ENCODE data around the gene SAMD11.

Gene SAMD11

GRCh38 chr1:961132-961669 lies 37.5 kb downstream of the SAMD11 start:
- Histone ChIP-seq H3K4me1 (ENCODE audit: control insufficient read depth, insufficient read depth, low read length) (peaks cover 34% of the 10 kb centered on the region), H3K9ac (ENCODE audit: low read length in 2 of 2) (no peak overlapping the region), H3K4me3 (ENCODE audit: low read length in 2 of 2) (peak overlapping the region in 1 of 2 donors; percentile 74), H3K27me3 (ENCODE audit: control insufficient read depth in 1 of 2, insufficient read depth in 2 of 2, low read length in 2 of 2) (no peaks in the 10 kb centered on the region), H3K27ac (ENCODE audit: low read length) (no peak overlapping the region), H3K36me3 (ENCODE audit: control insufficient read depth in 2 of 2, insufficient read depth in 2 of 2, low read length in 2 of 2) (peaks cover 2 to 6% of the 10 kb centered on the region in 2 donors), H3K9me3 (ENCODE audit: control insufficient read depth in 2 of 2, low read length in 2 of 2) (no peaks in the 10 kb centered on the region)

DNA sequence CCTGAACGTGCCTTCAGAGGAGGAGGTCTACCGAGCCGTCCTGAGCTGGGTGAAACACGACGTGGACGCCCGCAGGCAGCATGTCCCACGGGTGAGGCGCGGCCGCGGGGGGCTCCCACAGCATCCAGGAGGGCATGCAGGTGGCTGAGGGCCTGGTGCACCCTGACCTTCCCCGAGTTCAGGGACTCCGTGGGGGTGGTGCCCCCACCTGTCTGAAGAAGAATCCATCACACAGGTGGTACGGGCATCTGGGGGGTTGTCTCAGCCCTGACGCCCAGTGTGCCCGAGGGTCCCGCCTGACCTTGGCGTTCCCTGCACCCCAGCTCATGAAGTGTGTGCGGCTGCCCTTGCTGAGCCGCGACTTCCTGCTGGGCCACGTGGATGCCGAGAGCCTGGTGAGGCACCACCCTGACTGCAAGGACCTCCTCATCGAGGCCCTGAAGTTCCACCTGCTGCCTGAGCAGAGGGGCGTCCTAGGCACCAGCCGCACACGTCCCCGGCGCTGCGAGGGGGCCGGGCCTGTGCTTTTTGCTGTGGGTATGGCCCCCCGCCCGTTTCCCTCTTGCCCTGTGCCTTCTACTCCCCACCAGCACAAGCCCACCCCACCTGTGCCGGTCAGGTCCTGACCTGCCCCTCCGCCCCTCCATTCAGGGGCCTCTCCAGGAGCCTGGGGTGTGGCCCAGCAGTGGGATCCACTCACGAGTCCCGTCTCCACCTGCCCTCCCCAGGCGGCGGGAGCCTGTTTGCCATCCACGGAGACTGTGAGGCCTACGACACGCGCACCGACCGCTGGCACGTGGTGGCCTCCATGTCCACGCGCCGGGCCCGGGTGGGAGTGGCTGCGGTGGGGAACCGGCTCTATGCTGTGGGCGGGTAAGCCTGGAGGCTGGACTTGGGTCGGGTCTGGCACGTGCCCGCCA lies 38.9 kb downstream of the SAMD11 start:
- Histone ChIP-seq H3K4me3 (ENCODE audit: low read length in 2 of 2) (no peak overlapping the region), H3K4me1 (ENCODE audit: control insufficient read depth, insufficient read depth, low read length) (peaks cover 40% of the 10 kb centered on the region), H3K27me3 (ENCODE audit: control insufficient read depth in 1 of 2, insufficient read depth in 2 of 2, low read length in 2 of 2) (peaks cover 1 to 4% of the 10 kb centered on the region in 2 donors), H3K36me3 (ENCODE audit: control insufficient read depth in 2 of 2, insufficient read depth in 2 of 2, low read length in 2 of 2) (no peaks in the 10 kb centered on the region), H3K9me3 (ENCODE audit: control insufficient read depth in 2 of 2, low read length in 2 of 2) (no peaks in the 10 kb centered on the region), H3K27ac (ENCODE audit: low read length) (no peak overlapping the region), H3K9ac (ENCODE audit: low read length in 2 of 2) (no peak overlapping the region)

- no peak overlapping the region for H3K27ac ChIP-seq (ENCODE audit: low read length)
- H3K4me1 ChIP-seq (ENCODE audit: control insufficient read depth, insufficient read depth, low read length): peaks cover 33% of the 10 kb centered on the region
- H3K9ac ChIP-seq (ENCODE audit: low read length in 2 of 2): no peak overlapping the region
- no peaks in the 10 kb centered on the region for H3K36me3 ChIP-seq (ENCODE audit: control insufficient read depth in 2 of 2, insufficient read depth in 2 of 2, low read length in 2 of 2)
- H3K27me3 ChIP-seq (ENCODE audit: control insufficient read depth in 1 of 2, insufficient read depth in 2 of 2, low read length in 2 of 2): peaks cover 7 to 10% of the 10 kb centered on the region in 2 donors
- H3K9me3 ChIP-seq (ENCODE audit: control insufficient read depth in 2 of 2, low read length in 2 of 2): no peaks in the 10 kb centered on the region
- H3K4me3 ChIP-seq (ENCODE audit: low read length in 2 of 2): no peak overlapping the region
These were observed 39.6 kb downstream of the SAMD11 start for GRCh38 chr1:963301-963651.

DNA sequence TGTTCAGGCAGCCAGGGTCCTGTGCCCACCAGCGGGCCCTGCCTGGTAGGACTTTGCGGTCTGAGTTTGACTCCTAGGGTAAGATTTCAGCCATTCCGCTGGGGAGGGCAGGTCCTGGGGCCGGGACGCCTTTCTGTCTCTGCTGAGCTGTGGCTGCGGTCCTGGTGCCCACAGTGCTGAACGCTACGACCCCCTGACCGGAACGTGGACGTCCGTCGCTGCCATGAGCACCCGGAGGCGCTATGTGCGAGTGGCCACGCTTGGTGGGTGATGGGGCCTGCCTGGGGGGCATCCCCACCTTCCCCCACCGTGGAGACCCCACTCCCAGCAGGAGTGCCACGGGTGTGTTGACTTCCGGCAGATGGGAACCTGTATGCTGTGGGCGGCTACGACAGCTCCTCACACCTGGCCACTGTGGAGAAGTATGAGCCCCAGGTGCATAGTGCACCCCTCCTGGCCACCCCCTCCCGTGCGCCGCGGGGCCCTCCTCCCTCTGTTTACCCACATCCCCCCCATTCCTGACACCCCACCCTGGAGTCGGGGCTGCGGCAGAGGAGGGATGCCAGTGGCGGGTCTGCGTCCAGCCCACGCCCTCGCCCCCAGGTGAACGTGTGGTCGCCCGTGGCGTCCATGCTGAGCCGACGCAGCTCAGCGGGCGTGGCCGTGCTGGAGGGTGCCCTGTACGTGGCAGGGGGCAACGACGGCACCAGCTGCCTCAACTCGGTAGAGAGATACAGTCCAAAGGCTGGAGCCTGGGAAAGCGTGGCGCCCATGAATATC lies 40.2 kb downstream of the SAMD11 start:
- H3K27ac ChIP-seq (ENCODE audit: low read length): no peak overlapping the region
- H3K27me3 ChIP-seq (ENCODE audit: control insufficient read depth in 1 of 2, insufficient read depth in 2 of 2, low read length in 2 of 2): peaks cover 14 to 17% of the 10 kb centered on the region in 2 donors
- no peak overlapping the region for H3K9ac ChIP-seq (ENCODE audit: low read length in 2 of 2)
- H3K36me3 ChIP-seq (ENCODE audit: control insufficient read depth in 2 of 2, insufficient read depth in 2 of 2, low read length in 2 of 2): no peaks in the 10 kb centered on the region
- H3K4me3 ChIP-seq (ENCODE audit: low read length in 2 of 2): no peak overlapping the region
- peaks cover 29% of the 10 kb centered on the region for H3K4me1 ChIP-seq (ENCODE audit: control insufficient read depth, insufficient read depth, low read length)
- H3K9me3 ChIP-seq (ENCODE audit: control insufficient read depth in 2 of 2, low read length in 2 of 2): no peaks in the 10 kb centered on the region

- H3K36me3 ChIP-seq (ENCODE audit: control insufficient read depth in 2 of 2, insufficient read depth in 2 of 2, low read length in 2 of 2): no peaks in the 10 kb centered on the region
These were observed 41.2 kb downstream of the SAMD11 start for GRCh38 chr1:964691-965525.

GRCh38 chr1:965526-966134 lies 41.9 kb downstream of the SAMD11 start:
- Histone ChIP-seq H3K9ac (ENCODE audit: low read length in 2 of 2) (no peak overlapping the region), H3K36me3 (ENCODE audit: control insufficient read depth in 2 of 2, insufficient read depth in 2 of 2, low read length in 2 of 2) (no peaks in the 10 kb centered on the region), H3K27me3 (ENCODE audit: control insufficient read depth in 1 of 2, insufficient read depth in 2 of 2, low read length in 2 of 2) (peaks cover 22 to 31% of the 10 kb centered on the region in 2 donors), H3K9me3 (ENCODE audit: control insufficient read depth in 2 of 2, low read length in 2 of 2) (no peaks in the 10 kb centered on the region), H3K4me1 (ENCODE audit: control insufficient read depth, insufficient read depth, low read length) (peaks cover 24% of the 10 kb centered on the region), H3K4me3 (ENCODE audit: low read length in 2 of 2) (no peak overlapping the region), H3K27ac (ENCODE audit: low read length) (no peak overlapping the region)

More at GRCh38 chr1:964691-965525, 41.2 kb downstream of the SAMD11 start:
- peaks cover 15 to 25% of the 10 kb centered on the region in 2 donors for H3K27me3 ChIP-seq (ENCODE audit: control insufficient read depth in 1 of 2, insufficient read depth in 2 of 2, low read length in 2 of 2)
- no peak overlapping the region for H3K9ac ChIP-seq (ENCODE audit: low read length in 2 of 2)
- H3K4me1 ChIP-seq (ENCODE audit: control insufficient read depth, insufficient read depth, low read length): peaks cover 24% of the 10 kb centered on the region
- H3K4me3 ChIP-seq (ENCODE audit: low read length in 2 of 2): no peak overlapping the region
- H3K9me3 ChIP-seq (ENCODE audit: control insufficient read depth in 2 of 2, low read length in 2 of 2): no peaks in the 10 kb centered on the region
- H3K27ac ChIP-seq (ENCODE audit: low read length): no peak overlapping the region

GRCh38 chr1:966135-966703 lies 42.5 kb downstream of the SAMD11 start, which contains the start of gene PLEKHN1:
TSS of gene PLEKHN1 (plus strand) at chr1:966482. CDS start at chr1:966532, 50 bp downstream.
- peak within 1 kb of the TSS; percentile 53 to 60 for H3K9ac ChIP-seq (ENCODE audit: low read length in 2 of 2)
- peaks cover 26 to 33% of the 10 kb centered on the region in 2 donors for H3K27me3 ChIP-seq (ENCODE audit: control insufficient read depth in 1 of 2, insufficient read depth in 2 of 2, low read length in 2 of 2)
- peaks cover 20% of the 10 kb centered on the region for H3K4me1 ChIP-seq (ENCODE audit: control insufficient read depth, insufficient read depth, low read length)
- peak within 1 kb of the TSS; percentile 67 to 84 for H3K4me3 ChIP-seq (ENCODE audit: low read length in 2 of 2)
- H3K27ac ChIP-seq (ENCODE audit: low read length): no peak within 1 kb of the TSS
- no peaks in the 10 kb centered on the region for H3K9me3 ChIP-seq (ENCODE audit: control insufficient read depth in 2 of 2, low read length in 2 of 2)
- no peaks in the 10 kb centered on the region for H3K36me3 ChIP-seq (ENCODE audit: control insufficient read depth in 2 of 2, insufficient read depth in 2 of 2, low read length in 2 of 2)

DNA sequence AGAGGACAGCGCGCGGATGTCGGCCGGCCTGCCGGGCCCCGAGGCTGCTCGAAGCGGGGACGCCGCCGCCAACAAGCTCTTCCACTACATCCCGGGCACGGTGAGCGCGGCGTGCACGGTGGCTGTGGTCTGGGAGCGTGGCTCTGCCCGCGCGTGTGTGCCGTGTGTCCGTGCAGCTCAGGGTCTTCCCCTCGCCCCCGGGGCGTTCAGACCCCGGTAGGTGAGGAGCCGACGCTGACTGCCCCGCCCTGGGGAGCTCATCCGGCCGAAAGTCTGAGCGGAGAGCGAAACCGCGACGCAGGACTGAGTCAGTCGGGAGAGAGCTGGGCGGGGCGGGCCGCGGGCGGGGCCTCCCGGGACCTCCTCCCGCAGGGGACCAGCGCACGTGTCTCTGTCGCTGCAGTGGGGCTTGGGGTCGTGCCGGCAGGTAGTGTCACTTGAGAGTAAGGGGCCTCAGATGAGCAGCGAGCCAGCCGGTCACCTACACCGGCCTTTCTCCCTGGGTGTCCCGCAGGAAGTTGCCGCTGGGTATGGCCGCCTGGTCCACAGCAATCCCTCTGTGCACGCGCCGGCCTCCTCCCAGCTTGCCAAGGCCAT lies 43.1 kb downstream of the SAMD11 start:
- Histone ChIP-seq H3K4me3 (ENCODE audit: low read length in 2 of 2) (peak overlapping the region; percentile 67 to 84), H3K27ac (ENCODE audit: low read length) (no peak overlapping the region), H3K9ac (ENCODE audit: low read length in 2 of 2) (peak overlapping the region; percentile 53 to 60), H3K4me1 (ENCODE audit: control insufficient read depth, insufficient read depth, low read length) (peaks cover 18% of the 10 kb centered on the region), H3K9me3 (ENCODE audit: control insufficient read depth in 2 of 2, low read length in 2 of 2) (no peaks in the 10 kb centered on the region), H3K36me3 (ENCODE audit: control insufficient read depth in 2 of 2, insufficient read depth in 2 of 2, low read length in 2 of 2) (no peaks in the 10 kb centered on the region), H3K27me3 (ENCODE audit: control insufficient read depth in 1 of 2, insufficient read depth in 2 of 2, low read length in 2 of 2) (peaks cover 32 to 34% of the 10 kb centered on the region in 2 donors)

- no peak overlapping the region for H3K27ac ChIP-seq (ENCODE audit: low read length)
- H3K4me1 ChIP-seq (ENCODE audit: control insufficient read depth, insufficient read depth, low read length): peaks cover 18% of the 10 kb centered on the region
- H3K9me3 ChIP-seq (ENCODE audit: control insufficient read depth in 2 of 2, low read length in 2 of 2): no peaks in the 10 kb centered on the region
- H3K9ac ChIP-seq (ENCODE audit: low read length in 2 of 2): no peak overlapping the region
- H3K4me3 ChIP-seq (ENCODE audit: low read length in 2 of 2): peak overlapping the region in 1 of 2 donors; percentile 84
- H3K27me3 ChIP-seq (ENCODE audit: control insufficient read depth in 1 of 2, insufficient read depth in 2 of 2, low read length in 2 of 2): peaks cover 38 to 39% of the 10 kb centered on the region in 2 donors
- no peaks in the 10 kb centered on the region for H3K36me3 ChIP-seq (ENCODE audit: control insufficient read depth in 2 of 2, insufficient read depth in 2 of 2, low read length in 2 of 2)
These were observed 44.0 kb downstream of the SAMD11 start for GRCh38 chr1:967466-968343.

Data from stomach smooth muscle (tissue), 2 donors.